Kidney capillary endothelial cell (primary cell): ENCODE measurements around the gene LCE2D.

ENCODE experiments used
- DNase-seq: peaks from one replicate; pipeline ENCODE4 v3.0.0-alpha.2; 2018; ENCODE audit warnings: low spot score

The LCE2D gene

DNA sequence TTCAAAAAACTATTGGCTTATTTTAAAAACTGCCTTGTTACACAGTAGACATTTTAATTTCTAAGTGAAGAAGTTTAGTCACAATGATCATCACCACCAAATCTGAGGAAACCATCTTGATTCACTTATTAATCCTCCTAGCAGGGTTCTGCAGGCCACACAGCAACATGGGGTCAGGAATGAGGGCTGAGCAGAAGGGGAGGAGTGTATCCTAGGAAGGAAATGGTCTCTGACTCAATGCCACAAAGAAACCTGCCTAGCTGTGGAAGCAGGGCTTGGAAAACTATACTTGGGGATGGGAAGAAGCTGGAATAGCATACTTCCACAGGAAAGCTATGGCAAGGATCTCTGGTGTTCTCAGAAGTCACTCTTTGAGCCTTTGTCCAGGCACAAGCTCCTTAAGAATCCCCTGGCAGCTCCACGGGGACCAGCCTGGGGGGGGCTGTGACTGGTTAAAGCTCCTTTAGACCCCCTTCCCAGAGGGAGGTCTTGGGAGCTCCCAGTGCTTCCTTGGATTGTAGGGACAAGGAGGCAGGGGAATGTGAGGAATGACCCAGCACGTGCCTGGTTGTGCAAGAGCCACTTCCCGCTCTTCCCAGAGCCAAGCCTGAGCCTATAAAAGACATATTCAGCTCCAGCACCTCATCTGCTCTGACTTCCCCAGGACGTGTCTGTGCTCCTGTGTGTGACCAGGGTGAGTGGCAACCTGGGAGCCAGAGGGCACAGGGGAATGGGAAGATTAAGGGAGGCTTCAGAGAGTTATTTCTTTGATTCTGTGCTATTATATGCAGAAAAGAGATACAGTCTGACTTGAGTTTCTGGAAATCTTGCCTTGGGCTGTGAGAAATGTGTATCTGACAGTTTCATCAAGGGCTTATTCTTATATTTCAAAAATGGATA is 34.8 kb downstream of the LCE2D start, which contains the start of gene LCE2A:
Gene LCE2A, plus strand, starts transcription at position 645 of the 900 bp plus-strand sequence. CDS start 557 bp downstream, outside the sequence.
- no peak for DNase-seq

DNA sequence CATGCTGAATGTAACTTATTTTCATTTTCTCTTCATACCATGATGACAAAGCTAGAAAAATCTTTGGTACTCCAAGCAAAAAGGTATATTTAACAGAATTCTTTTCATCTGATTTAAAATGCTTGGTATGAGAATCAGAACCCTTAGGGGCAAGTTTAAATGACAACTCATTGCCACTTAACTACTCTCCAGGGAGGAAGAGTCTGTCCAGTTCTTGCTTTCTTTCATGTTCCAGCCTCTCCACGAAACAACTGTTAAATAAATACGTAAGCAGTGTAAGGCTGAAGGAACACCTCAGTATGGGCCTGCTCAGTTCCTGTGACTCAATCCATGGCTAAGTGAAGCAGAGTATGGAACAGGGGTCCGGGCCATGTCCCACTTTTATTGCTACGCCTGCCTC is 36.6 kb downstream of the LCE2D start:
- DNase-seq: no peak

GRCh38 chr1:152707860-152708259 is 44.7 kb downstream of the LCE2D start, which contains the start of gene LCE4A:
Gene LCE4A, plus strand, starts transcription at chr1:152708160. Its CDS starts 916 bp downstream, at chr1:152709076.
- no peak for DNase-seq
